Suprapubic skin (tissue), 3 donors: ENCODE data around the gene TPK1.

ENCODE experiments used
- CTCF ChIP-seq, 2 donors: fragments of 200-600 bp in 1 of 2; fragments of 450-650 bp in 1 of 2; sonication (generic) in 1 of 2; IDR thresholded peaks; one replicate each; pipeline ENCODE4 v1.5.1; 2016 to 2019; ENCODE audit warnings: antibody characterized with exemption in 2 of 2, mild to moderate bottlenecking in 1 of 2, moderate library complexity in 1 of 2
- POLR2A ChIP-seq, 2 donors: fragments of 450-650 bp; IDR thresholded peaks; one replicate each; pipeline ENCODE4 v1.6.1; 2017; ENCODE audit warnings: antibody characterized with exemption in 2 of 2, mild to moderate bottlenecking in 2 of 2, moderate library complexity in 2 of 2

- TF ChIP-seq CTCF (IDR thresholded peaks at IDR 0.05) (no peak), POLR2A (IDR thresholded peaks at IDR 0.05) (no peak)
These were observed 366.7 kb downstream of the TPK1 start for GRCh38 chr7:144468990-144469732.
